Epithelial cell of prostate (primary cell): ENCODE data around the gene HKDC1.
A peak's percentile ranks its signal among the peaks of the same experiment; 100 is the strongest.
"Not testable (repeated sequence)": the region's sequence is repeated elsewhere in the genome, so short reads cannot be mapped to it uniquely, and the experiment has no call there.

ENCODE experiments used
- DNase-seq: peaks from one replicate; pipeline ENCODE4 v3.0.0-alpha.2; 2011; ENCODE audit warnings: low read depth, low spot score
- H3K27ac ChIP-seq: fragments of 450-650 bp; 2 replicates; pipeline ENCODE4 v1.5.1; 2017; ENCODE audit warnings: mild to moderate bottlenecking

The HKDC1 gene

GRCh38 chr10:69220041-69220451 is at the start of gene HKDC1:
Gene HKDC1 (plus strand): TSS chr10:69220332. CDS start chr10:69220436, 104 bp downstream.
- DNase-seq = no peak
- peak within 1 kb of the TSS; percentile 95 for H3K27ac ChIP-seq

- DNase-seq = no peak
- no peak overlapping the region for H3K27ac ChIP-seq
Measured at GRCh38 chr10:69172241-69172982, 47.7 kb upstream of the HKDC1 start.

GRCh38 chr10:69175326-69175725 is 44.8 kb upstream of the HKDC1 start:
- H3K27ac ChIP-seq = not testable (repeated sequence)

GRCh38 chr10:69176823-69177222 is 43.3 kb upstream of the HKDC1 start:
- no peak for DNase-seq
- no peak overlapping the region for H3K27ac ChIP-seq

More at GRCh38 chr10:69175326-69175725, 44.8 kb upstream of the HKDC1 start:
- not testable (repeated sequence) for DNase-seq

- H3K27ac ChIP-seq = peak overlapping the region; percentile 82
- DNase-seq = peak; percentile 14
Measured at GRCh38 chr10:69179089-69179742, 40.9 kb upstream of the HKDC1 start.

GRCh38 chr10:69179743-69180524 is 40.2 kb upstream of the HKDC1 start, which contains the start of gene SUPV3L1:
Gene SUPV3L1 (plus strand): TSS chr10:69180234. CDS start chr10:69180292, 58 bp downstream.
- peak; percentile 93 for DNase-seq
- H3K27ac ChIP-seq = peak within 1 kb of the TSS; percentile 82

- H3K27ac ChIP-seq = peak overlapping the region; percentile 82
- DNase-seq = no peak
Measured at GRCh38 chr10:69180525-69181204, 39.5 kb upstream of the HKDC1 start.

GRCh38 chr10:69181433-69181832 is 38.7 kb upstream of the HKDC1 start:
- no peak for DNase-seq
- peak overlapping the region; percentile 82 for H3K27ac ChIP-seq

- no peak overlapping the region for H3K27ac ChIP-seq
Measured at GRCh38 chr10:69182005-69182404, 38.1 kb upstream of the HKDC1 start.

GRCh38 chr10:69186524-69186923 is 33.6 kb upstream of the HKDC1 start:
- no peak overlapping the region for H3K27ac ChIP-seq
- DNase-seq = no peak

More at GRCh38 chr10:69182005-69182404, 38.1 kb upstream of the HKDC1 start:
- DNase-seq = no peak

GRCh38 chr10:69201045-69201444 is 19.1 kb upstream of the HKDC1 start:
- no peak overlapping the region for H3K27ac ChIP-seq
- no peak for DNase-seq

- no peak for DNase-seq
- H3K27ac ChIP-seq = peak overlapping the region; percentile 33
Measured at GRCh38 chr10:69202332-69202731, 17.8 kb upstream of the HKDC1 start.

- DNase-seq = no peak
- H3K27ac ChIP-seq = no peak overlapping the region
Measured at GRCh38 chr10:69208761-69209160, 11.4 kb upstream of the HKDC1 start.

- DNase-seq = no peak
- H3K27ac ChIP-seq = no peak overlapping the region
Measured at GRCh38 chr10:69209787-69210484, 10.2 kb upstream of the HKDC1 start.

GRCh38 chr10:69211104-69211503 is 9.0 kb upstream of the HKDC1 start:
- H3K27ac ChIP-seq = no peak overlapping the region
- DNase-seq = no peak

GRCh38 chr10:69211524-69211923 is 8.6 kb upstream of the HKDC1 start:
- DNase-seq = no peak
- H3K27ac ChIP-seq = no peak overlapping the region

- DNase-seq = no peak
- H3K27ac ChIP-seq = no peak overlapping the region
Measured at GRCh38 chr10:69213591-69214311, 6.4 kb upstream of the HKDC1 start.

- H3K27ac ChIP-seq = no peak overlapping the region
- no peak for DNase-seq
Measured at GRCh38 chr10:69214666-69215131, 5.4 kb upstream of the HKDC1 start.
